GM12878 (cell line): ENCODE results near the gene MVB12B. TPM values are rescaled to one million over a fixed set of nuclear protein-coding genes. Genes with fewer than 3 reads are reported as not detected.

Experiments used
- ATAC-seq: fragments of 200-7000 bp; cut with Tn5 transposase; 3 replicates; pipeline ENCODE4 v1.9.1; 2020; ENCODE audit warnings: mild to moderate bottlenecking, moderate library complexity
- BruUV-seq: library from RNA; stranded (reverse); fragments of 400-500 nt; replicated peaks from 2 replicates; lab custom pipeline; 2021; lab: Mats Ljungman, UMichigan
- CTCF ChIA-PET: fragments of 300-600 bp; sonication (Branson Sonifier 250); formaldehyde crosslinking; extraction: SDS; loops from one replicate; lab custom pipeline; 2021; ENCODE audit warnings: inconsistent platforms; lab: Yijun Ruan, JAX
- POLR2A ChIA-PET: fragments of 350-600 bp; formaldehyde crosslinking; extraction: SDS; loops from one replicate; lab custom pipeline; 2021; ENCODE audit warnings: inconsistent platforms; lab: Charles Lee
- RAD21 ChIA-PET: fragments of 300-600 bp; sonication (Branson Sonifier 250); formaldehyde crosslinking; loops from one replicate; lab custom pipeline; 2023; ENCODE audit warnings: antibody characterized with exemption; ENCODE audit not compliant: unreplicated experiment; lab: Charles Lee
- SMC1A ChIA-PET: fragments of 300-600 bp; sonication (Branson Sonifier 250); formaldehyde crosslinking; loops from one replicate; lab custom pipeline; 2023; ENCODE audit not compliant: unreplicated experiment, uncharacterized antibody; lab: Charles Lee
- DNase-seq: peaks from one replicate; pipeline ENCODE4 v3.0.0-alpha.2; 2011; ENCODE audit warnings: low read depth, low spot score
- FAIRE-seq: peaks from 3 replicates; lab custom pipeline; 2011; peaks lifted over from hg19 to GRCh38; lab: Jason Lieb, UNC
- H2AFZ ChIP-seq: 2 replicates; pipeline ENCODE4 v1.6.0; 2011; ENCODE audit warnings: low read depth, low read length, control low read depth; ENCODE audit not compliant: control insufficient read depth
- H3K27ac ChIP-seq: 2 replicates; pipeline ENCODE4 v1.5.1; 2011; ENCODE audit warnings: control low read depth; ENCODE audit not compliant: control insufficient read depth, insufficient read depth
- H3K27me3 ChIP-seq, 2 experiments: replicated peaks in 1 of 2; 2 replicates each; pipeline versions ENCODE4 v1.6.0 to v1.6.1; 2011; ENCODE audit warnings: low read length in 1 of 2; ENCODE audit not compliant: control insufficient read depth in 2 of 2, insufficient read depth in 2 of 2
- H3K36me3 ChIP-seq, 2 experiments: 2 replicates each; pipeline ENCODE4 v1.5.1; 2011; ENCODE audit warnings: low read length in 1 of 2; ENCODE audit not compliant: control insufficient read depth in 2 of 2, insufficient read depth in 2 of 2
- H3K4me1 ChIP-seq: 2 replicates; pipeline ENCODE4 v1.6.1; 2011; ENCODE audit warnings: mild to moderate bottlenecking, low read length, moderate library complexity, mixed read lengths; ENCODE audit not compliant: control insufficient read depth, insufficient read depth
- H3K4me2 ChIP-seq: 2 replicates; pipeline ENCODE4 v1.6.0; 2011; ENCODE audit warnings: control low read depth; ENCODE audit not compliant: control insufficient read depth, insufficient read depth
- H3K4me3 ChIP-seq: fragments of 200-600 bp; sonication (generic); 2 replicates; pipeline ENCODE4 v1.5.1; 2016
- H3K79me2 ChIP-seq: 2 replicates; pipeline ENCODE4 v1.6.0; 2011; ENCODE audit warnings: low read length; ENCODE audit not compliant: control insufficient read depth, insufficient read depth
- H3K9ac ChIP-seq: 2 replicates; pipeline ENCODE4 v1.8.0; 2011; ENCODE audit warnings: low read length, control low read depth, mixed read lengths; ENCODE audit not compliant: control insufficient read depth, insufficient read depth
- H3K9me3 ChIP-seq: replicated peaks from 3 replicates; pipeline ENCODE4 v1.5.1; 2011; ENCODE audit warnings: mild to moderate bottlenecking, low read length; ENCODE audit not compliant: control insufficient read depth, insufficient read depth
- H4K20me1 ChIP-seq: 2 replicates; pipeline ENCODE4 v1.6.0; 2011; ENCODE audit not compliant: control insufficient read depth, insufficient read depth
- FOXM1 ChIP-seq: IDR thresholded peaks from 2 replicates; pipeline ENCODE4 v1.6.1; 2012; ENCODE audit warnings: low read depth, mild to moderate bottlenecking, inconsistent platforms, low read length, moderate library complexity
- HDGF ChIP-seq: fragments of 450-650 bp; IDR thresholded peaks from 2 replicates; pipeline ENCODE4 v1.6.1; 2016; ENCODE audit warnings: antibody characterized with exemption
- JUNB ChIP-seq: IDR thresholded peaks from 2 replicates; pipeline ENCODE4 v1.6.1; 2016; ENCODE audit warnings: antibody characterized with exemption, mild to moderate bottlenecking
- KDM1A ChIP-seq: fragments of 200-600 bp; sonication (generic); IDR thresholded peaks from 2 replicates; pipeline ENCODE4 v1.6.1; 2016; ENCODE audit warnings: borderline replicate concordance
- MYC ChIP-seq: IDR thresholded peaks from 2 replicates; pipeline ENCODE4 v1.6.1; 2011; ENCODE audit warnings: mild to moderate bottlenecking, low read length, moderate library complexity, inconsistent platforms; ENCODE audit not compliant: insufficient read depth, insufficient replicate concordance, insufficient read length, severe bottlenecking
- RBBP5 ChIP-seq: fragments of 200-600 bp; sonication (generic); conservative IDR thresholded peaks from 2 replicates; pipeline ENCODE4 v1.6.1; 2016
- RELA ChIP-seq: fragments of 450-650 bp; IDR thresholded peaks from 2 replicates; pipeline ENCODE4 v1.8.0; 2014; ENCODE audit warnings: borderline replicate concordance; ENCODE audit not compliant: partially characterized antibody
- SMC3 ChIP-seq: IDR thresholded peaks from 2 replicates; pipeline ENCODE4 v1.6.1; 2011; ENCODE audit warnings: low read length, improper control_type of control experiment, borderline replicate concordance
- STAT3 ChIP-seq: IDR thresholded peaks from 2 replicates; pipeline ENCODE4 v1.6.1; 2011; ENCODE audit warnings: low read depth, low read length, improper control_type of control experiment
- WRNIP1 ChIP-seq: IDR thresholded peaks from 2 replicates; pipeline ENCODE4 v1.6.1; 2011; ENCODE audit warnings: low read depth, low read length, improper control_type of control experiment, borderline replicate concordance
- WGBS: methylation state at CpG from one replicate; pipeline ENCODE4 v1.1.6; 2016; ENCODE audit warnings: low lambda C conversion rate; ENCODE audit not compliant: insufficient replicate concordance, insufficient coverage; ENCODE audit errors: missing lambda C conversion rate; 5-methylcytosine and 5-hydroxymethylcytosine counted together
- in situ Hi-C: fragments of 300-500 bp; cut with MboI; formaldehyde crosslinking; loops from 9 replicates; pipeline ENCODE4 v1.14.3; 2018; ENCODE audit warnings: mixed read lengths
- intact Hi-C: fragments of 100-400 bp; cut with micrococcal nuclease; formaldehyde crosslinking; loops from one replicate; pipeline ENCODE4 v1.14.2; 2022; ENCODE audit not compliant: unreplicated experiment
- polyA plus RNA-seq, 11 experiments: library from polyadenylated mRNA; depleted of rRNA in 4 of 11; unstranded in 6 of 11; stranded (reverse) in 5 of 11; fragments of >200 nt; fragmentation: Nextera tagmentation in 4 of 11; fragmentation: Illumina TruSeq in 1 of 11; extraction: Ambion mirVana in 4 of 11; extraction: Trizol in 1 of 11; gene quantifications; 1 replicate in 1 of 11; 2 replicates in 10 of 11; pipeline versions ENCODE4 v1.2.1 to v1.2.3, GENCODE V29; 2011 to 2016; ENCODE audit warnings: inconsistent platforms in 2 of 11, missing spikeins in 2 of 11, low read depth in 1 of 11
- total RNA-seq, 4 experiments: library from RNA; depleted of rRNA in 3 of 4; stranded (reverse); fragments of >200 nt in 3 of 4; fragmentation: Illumina TruSeq in 1 of 4; extraction: Trizol in 1 of 4; gene quantifications; 2 replicates each; pipeline versions ENCODE4 v1.2.1 to v1.2.3, GENCODE V29; 2013 to 2021
- TF ChIP-seq, protein P1 (sequence below), 3 experiments: IDR thresholded peaks in 2 of 3; conservative IDR thresholded peaks in 1 of 3; 2 replicates each; pipeline ENCODE4 v1.5.1; 2011; ENCODE audit warnings: low read depth in 3 of 3, low read length in 3 of 3, mild to moderate bottlenecking in 3 of 3, control low read depth in 2 of 3, moderate library complexity in 2 of 3, inconsistent platforms in 1 of 3, mixed read lengths in 1 of 3; ENCODE audit not compliant: control insufficient read depth in 2 of 3, insufficient read depth in 1 of 3; ENCODE audit errors: extremely low read depth in 1 of 3

MVB12B gene
- total and polyA plus RNA-seq, 10 of the 15 experiments (the other 5 are each of a cell fraction or from before 2014, with no cell fraction given), result 0.08 TPM; not detected in 9

- peaks cover 0 to 4% of the 10 kb centered on the region in 2 experiments; a peak in 2 of 4 replicates for H3K27me3 ChIP-seq
- in situ Hi-C loops (loop anchor here (10.0 kb wide), 1 partner anchor 58 kb away; no protein-coding TSS in a partner anchor), intact Hi-C loops (loop anchor here (5.0 kb wide), 1 partner anchor 66 kb away; no protein-coding TSS in a partner anchor)
- no peak overlapping the region for H2AFZ ChIP-seq
- TF ChIP-seq WRNIP1 (no peak), MYC (no peak), JUNB (no peak), SMC3 (no peak), HDGF (no peak), FOXM1 (no peak), STAT3 (no peak), RELA (no peak), RBBP5 (no peak), KDM1A (no peak)
- TF ChIP-seq, protein P1, sequence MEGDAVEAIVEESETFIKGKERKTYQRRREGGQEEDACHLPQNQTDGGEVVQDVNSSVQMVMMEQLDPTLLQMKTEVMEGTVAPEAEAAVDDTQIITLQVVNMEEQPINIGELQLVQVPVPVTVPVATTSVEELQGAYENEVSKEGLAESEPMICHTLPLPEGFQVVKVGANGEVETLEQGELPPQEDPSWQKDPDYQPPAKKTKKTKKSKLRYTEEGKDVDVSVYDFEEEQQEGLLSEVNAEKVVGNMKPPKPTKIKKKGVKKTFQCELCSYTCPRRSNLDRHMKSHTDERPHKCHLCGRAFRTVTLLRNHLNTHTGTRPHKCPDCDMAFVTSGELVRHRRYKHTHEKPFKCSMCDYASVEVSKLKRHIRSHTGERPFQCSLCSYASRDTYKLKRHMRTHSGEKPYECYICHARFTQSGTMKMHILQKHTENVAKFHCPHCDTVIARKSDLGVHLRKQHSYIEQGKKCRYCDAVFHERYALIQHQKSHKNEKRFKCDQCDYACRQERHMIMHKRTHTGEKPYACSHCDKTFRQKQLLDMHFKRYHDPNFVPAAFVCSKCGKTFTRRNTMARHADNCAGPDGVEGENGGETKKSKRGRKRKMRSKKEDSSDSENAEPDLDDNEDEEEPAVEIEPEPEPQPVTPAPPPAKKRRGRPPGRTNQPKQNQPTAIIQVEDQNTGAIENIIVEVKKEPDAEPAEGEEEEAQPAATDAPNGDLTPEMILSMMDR (IDR thresholded peaks at IDR 0.05 in 2 of 3, conservative IDR thresholded peaks at IDR 0.05 in 1 of 3; ENCODE audit: control insufficient read depth in 2 of 3, extremely low read depth in 1 of 3, insufficient read depth in 1 of 3, low read depth in 3 of 3, low read length in 3 of 3), result no peak
- H3K9me3 ChIP-seq, result no peaks in the 10 kb centered on the region; the same call in 2 of the 3 replicates
- H4K20me1 ChIP-seq, result no peaks in the 10 kb centered on the region
- H3K4me3 ChIP-seq, result no peak overlapping the region
- ATAC-seq, result no peak
- H3K4me1 ChIP-seq, result peaks cover 15% of the 10 kb centered on the region
- ChIA-PET SMC1A (interaction anchor here (0.9 kb wide), 1 partner anchor 19 kb away, joined by 4 read pairs; no protein-coding TSS in a partner anchor), POLR2A (no interaction called here), RAD21 (interaction anchor here (0.7 to 1.1 kb wide), 2 partner anchors 18 to 141 kb away, joined by 4 read pairs; no protein-coding TSS in a partner anchor), CTCF (interaction anchor here (0.9 to 1.4 kb wide), 4 partner anchors 19 to 157 kb away, joined by 3 to 4 read pairs (median 3); no protein-coding TSS in a partner anchor)
- H3K9ac ChIP-seq, result no peak overlapping the region
- no peak overlapping the region for H3K27ac ChIP-seq
- BruUV-seq, result no TSS peak
- no peaks in the 10 kb centered on the region for H3K79me2 ChIP-seq
- no peaks in the 10 kb centered on the region for H3K36me3 ChIP-seq
- no peak for FAIRE-seq
- WGBS, result 66% methylated on average over 3 of the region's 3 CpGs
- no peak for DNase-seq
- no peak overlapping the region for H3K4me2 ChIP-seq
Observed at GRCh38 chr9:126472948-126473298, 146.3 kb downstream of the MVB12B start.
